Measurements from ENCODE around the gene PRAMEF6.
"Not testable (repeated sequence)": the region's sequence is repeated elsewhere in the genome, so short reads cannot be mapped to it uniquely, and the experiment has no call there.

Gene PRAMEF6

DNA sequence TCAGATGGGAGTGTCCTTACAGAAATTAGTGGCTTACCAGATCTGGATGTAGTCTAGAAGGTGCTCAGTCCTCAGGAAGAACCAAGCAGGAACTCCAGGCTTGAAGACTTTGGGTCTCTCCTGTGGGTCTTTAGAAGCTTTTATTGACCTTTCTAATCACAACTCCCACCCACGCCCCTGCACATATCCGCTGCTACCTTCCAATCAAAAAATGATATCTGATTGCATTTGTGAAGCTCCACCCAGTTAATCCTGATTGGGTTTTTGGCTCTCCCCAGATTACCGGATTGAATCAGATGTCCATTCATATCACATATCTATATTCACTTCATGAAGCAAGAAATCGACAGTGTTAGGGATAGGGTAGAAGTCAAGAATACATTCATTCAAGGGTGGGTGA is at the start of gene PRAMEF6:
Gene PRAMEF6 (minus strand): TSS at position 101 of the 400 bp plus-strand sequence. CDS start 5,062 bp downstream, outside the sequence.
- not testable (repeated sequence) for DNase-seq (ENCODE audit: low read depth)

- not testable (repeated sequence) for DNase-seq (ENCODE audit: low read depth)
These were observed 23.0 kb downstream of the PRAMEF6 start for GRCh38 chr1:12924368-12924767.

- not testable (repeated sequence) for DNase-seq (ENCODE audit: low read depth)
These were observed 25.6 kb downstream of the PRAMEF6 start for GRCh38 chr1:12921749-12922148.

DNA sequence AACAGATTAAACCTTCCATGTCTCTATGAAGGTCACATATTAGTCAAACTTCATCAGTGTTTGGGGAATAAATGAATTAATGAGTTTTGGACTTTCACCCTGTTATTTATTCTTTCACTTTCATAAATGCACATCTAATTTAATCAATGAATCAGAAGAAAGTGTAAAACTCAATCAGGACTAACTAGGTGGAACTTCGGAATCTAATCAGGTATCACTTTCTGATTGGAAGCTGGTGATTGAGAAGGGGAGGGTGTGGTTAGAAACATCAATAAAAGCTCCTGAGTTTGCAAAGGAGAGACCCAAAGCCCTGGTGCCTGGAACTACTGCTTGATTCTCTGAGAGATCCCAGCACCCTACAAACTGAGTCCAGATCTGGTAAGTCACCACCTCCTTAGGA is 31.1 kb downstream of the PRAMEF6 start, which contains the start of gene PRAMEF7:
Gene PRAMEF7 (plus strand): TSS at position 301 of the 400 bp plus-strand sequence. CDS start 1,083 bp downstream, outside the sequence.
- not testable (repeated sequence) for DNase-seq (ENCODE audit: low read depth)

DNA sequence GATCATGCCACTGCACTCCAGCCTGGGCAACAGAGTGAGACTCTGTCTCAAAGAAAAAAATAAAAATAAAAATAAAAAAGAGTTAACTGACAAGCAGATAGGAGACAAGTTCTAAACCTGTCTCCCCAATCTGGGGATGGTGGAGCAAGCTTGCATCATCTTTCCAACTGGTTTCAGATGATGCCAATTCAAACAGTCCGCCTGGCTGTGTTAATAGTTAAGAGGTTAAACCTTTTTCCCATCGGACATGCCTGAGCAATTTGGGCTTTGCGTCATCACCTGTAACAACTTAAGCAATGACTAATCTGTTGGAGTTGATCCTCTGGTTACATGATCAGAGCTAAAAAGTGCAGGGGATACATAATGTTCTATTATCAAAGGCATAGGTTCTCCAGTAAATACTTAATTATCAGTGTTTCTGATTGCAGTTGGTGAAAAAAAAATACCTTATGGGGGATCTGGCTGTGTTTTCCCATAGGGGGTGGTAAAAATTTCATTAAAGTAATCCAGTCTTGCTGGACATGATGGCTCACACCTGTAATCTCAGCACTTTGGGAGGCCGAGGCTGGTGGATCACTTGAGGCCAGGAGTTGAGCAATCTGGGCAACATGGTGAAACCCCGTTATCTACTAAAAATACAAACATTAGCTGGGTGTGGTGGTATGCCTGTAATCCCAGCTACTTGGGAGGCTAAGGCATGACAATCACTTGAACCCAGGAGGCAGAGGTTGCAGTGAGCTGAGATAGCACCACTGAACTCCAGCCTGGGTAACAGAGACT is 43.4 kb downstream of the PRAMEF6 start:
- DNase-seq (ENCODE audit: low read depth) = not testable (repeated sequence)

GRCh38 chr1:12899186-12899585 is 48.2 kb downstream of the PRAMEF6 start:
- DNase-seq (ENCODE audit: low read depth) = not testable (repeated sequence)

GRCh38 chr1:12898170-12898569 is 49.2 kb downstream of the PRAMEF6 start, which contains the start of gene PRAMEF10:
PRAMEF10 (minus strand) TSS chr1:12898270; CDS start chr1:12895847, 2,423 bp downstream.
- DNase-seq (ENCODE audit: low read depth) = not testable (repeated sequence)

Data from ELR (cell line).